ENCODE results near the gene NANOGP8.

DNA sequence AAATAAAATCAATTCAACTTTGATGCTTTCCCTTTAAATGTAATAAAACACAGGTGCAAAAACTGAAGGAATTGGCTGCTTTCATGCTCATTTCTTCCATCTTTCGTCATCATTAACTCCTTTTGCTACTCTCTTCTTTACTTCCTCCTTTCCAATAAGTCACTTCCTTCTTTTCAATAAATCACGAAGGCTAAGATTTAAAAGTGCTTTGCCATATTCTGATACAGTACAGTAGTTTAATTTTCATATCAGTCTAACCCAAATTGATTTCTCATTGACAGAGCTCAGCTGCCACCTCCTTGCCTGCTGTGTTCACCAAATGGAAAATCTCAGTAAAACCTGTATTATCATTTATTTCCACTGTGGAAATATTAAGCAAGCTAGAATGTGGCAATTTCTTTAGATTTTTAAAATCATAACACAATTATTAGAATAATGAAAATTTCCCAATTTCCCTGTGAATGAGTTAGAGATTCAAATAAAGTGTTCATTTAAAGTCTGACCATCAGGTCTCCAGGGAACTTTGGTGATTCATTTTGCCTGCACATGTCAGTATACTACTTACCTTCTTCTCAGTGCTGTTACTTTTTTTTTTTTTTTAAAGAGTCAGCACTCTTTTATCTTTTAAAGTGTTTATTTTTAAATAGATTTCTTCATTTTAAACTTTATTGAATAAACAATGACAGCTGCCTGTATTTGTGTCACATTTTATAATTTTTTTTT lies 41.6 kb downstream of the NANOGP8 start:
- TF ChIP-seq EZH2phosphoT487 (IDR thresholded peaks at IDR 0.05; ENCODE audit: insufficient read depth, low read depth) (no peak), EZH2 (IDR thresholded peaks at IDR 0.05; ENCODE audit: insufficient read depth, poor library complexity, severe bottlenecking) (no peak)

All from GM23248 (cell line).